Measurements from ENCODE around the gene ACTR8.

DNA sequence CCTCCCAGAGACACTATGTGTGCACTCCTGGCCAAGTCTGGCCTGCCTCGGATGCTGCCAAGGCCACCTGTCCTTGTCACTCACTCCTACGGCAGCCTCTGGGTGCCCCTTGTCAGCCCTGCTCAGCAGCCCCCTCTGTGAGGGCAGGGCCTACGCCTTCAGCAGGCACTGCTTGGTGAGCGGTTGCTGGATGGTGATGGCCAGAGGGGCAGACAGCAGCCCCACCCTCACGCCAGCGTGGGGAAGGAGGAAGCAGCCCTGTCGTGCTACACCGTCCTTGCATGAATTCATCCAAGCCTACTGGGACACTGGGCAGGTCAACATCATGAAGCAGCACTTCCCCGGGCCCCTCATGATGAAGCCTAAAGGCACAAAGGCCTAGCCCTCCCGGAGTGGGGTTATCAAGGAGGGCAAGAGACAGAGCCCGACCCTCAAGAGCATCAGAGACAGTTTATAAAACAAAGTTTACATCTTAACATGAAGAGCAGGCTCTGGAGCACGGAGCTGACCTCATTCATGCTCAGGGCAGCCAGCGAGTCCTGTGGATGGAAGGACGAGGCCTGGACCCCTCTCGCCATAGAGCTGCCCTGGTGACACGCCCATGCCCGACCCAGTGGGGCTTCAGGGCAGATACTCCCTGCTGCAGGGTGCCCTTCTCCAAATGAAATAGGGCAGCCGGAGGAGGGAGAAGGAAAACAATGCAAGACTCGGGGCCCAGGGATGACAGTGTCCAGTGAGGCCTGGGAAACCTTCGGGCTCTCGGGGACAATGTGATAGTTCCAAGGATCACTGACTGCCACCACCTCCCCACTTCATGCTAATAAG is 61.0 kb downstream of the ACTR8 start:
- TF ChIP-seq, protein P1, sequence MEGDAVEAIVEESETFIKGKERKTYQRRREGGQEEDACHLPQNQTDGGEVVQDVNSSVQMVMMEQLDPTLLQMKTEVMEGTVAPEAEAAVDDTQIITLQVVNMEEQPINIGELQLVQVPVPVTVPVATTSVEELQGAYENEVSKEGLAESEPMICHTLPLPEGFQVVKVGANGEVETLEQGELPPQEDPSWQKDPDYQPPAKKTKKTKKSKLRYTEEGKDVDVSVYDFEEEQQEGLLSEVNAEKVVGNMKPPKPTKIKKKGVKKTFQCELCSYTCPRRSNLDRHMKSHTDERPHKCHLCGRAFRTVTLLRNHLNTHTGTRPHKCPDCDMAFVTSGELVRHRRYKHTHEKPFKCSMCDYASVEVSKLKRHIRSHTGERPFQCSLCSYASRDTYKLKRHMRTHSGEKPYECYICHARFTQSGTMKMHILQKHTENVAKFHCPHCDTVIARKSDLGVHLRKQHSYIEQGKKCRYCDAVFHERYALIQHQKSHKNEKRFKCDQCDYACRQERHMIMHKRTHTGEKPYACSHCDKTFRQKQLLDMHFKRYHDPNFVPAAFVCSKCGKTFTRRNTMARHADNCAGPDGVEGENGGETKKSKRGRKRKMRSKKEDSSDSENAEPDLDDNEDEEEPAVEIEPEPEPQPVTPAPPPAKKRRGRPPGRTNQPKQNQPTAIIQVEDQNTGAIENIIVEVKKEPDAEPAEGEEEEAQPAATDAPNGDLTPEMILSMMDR (IDR thresholded peaks at IDR 0.05): no peak
- TF ChIP-seq POLR2A (IDR thresholded peaks at IDR 0.05): no peak
